Epithelial cell of esophagus (primary cell): ENCODE data around the gene OR52A5.

Source experiments
- DNase-seq: peaks from one replicate; pipeline ENCODE4 v3.0.0; 2010; ENCODE audit warnings: low read depth
- H3K4me3 ChIP-seq: 2 replicates; pipeline ENCODE4 v1.5.1; 2011; ENCODE audit warnings: mild to moderate bottlenecking, low read length, control low read depth
- CTCF ChIP-seq: IDR thresholded peaks from 2 replicates; pipeline ENCODE4 v1.5.1; 2011; ENCODE audit warnings: low read depth, mild to moderate bottlenecking, low read length, control low read depth, inconsistent platforms; ENCODE audit not compliant: insufficient read depth; ENCODE audit errors: missing control alignments

OR52A5 gene

GRCh38 chr11:5083602-5084001, 54.6 kb downstream of the OR52A5 start:
- DNase-seq: no peak
- TF ChIP-seq CTCF: no peak
- no peak overlapping the region for H3K4me3 ChIP-seq

GRCh38 chr11:5081405-5081804, 56.8 kb downstream of the OR52A5 start:
- DNase-seq: no peak
- no peak for TF ChIP-seq CTCF
- H3K4me3 ChIP-seq: no peak overlapping the region
